Nephron (organoid): ENCODE data around the gene TOPBP1.
"Not testable (repeated sequence)": the region's sequence is repeated elsewhere in the genome, so short reads cannot be mapped to it uniquely, and the experiment has no call there.

Experiments
- H3K27ac Mint-ChIP-seq, 3 experiments: 2 replicates each; pipeline ENCODE4 v1.8.0; 2020; ENCODE audit warnings: mixed read lengths in 3 of 3, mild to moderate bottlenecking in 2 of 3, moderate library complexity in 1 of 3
- H3K27me3 Mint-ChIP-seq: 2 replicates; pipeline ENCODE4 v1.8.0; 2021; ENCODE audit warnings: low read depth, mild to moderate bottlenecking, moderate library complexity, mixed read lengths
- H3K36me3 Mint-ChIP-seq: 2 replicates; pipeline ENCODE4 v1.8.0; 2020; ENCODE audit warnings: low read depth, mixed read lengths
- H3K4me1 Mint-ChIP-seq: 2 replicates; pipeline ENCODE4 v1.8.0; 2020; ENCODE audit warnings: mixed read lengths
- H3K4me3 Mint-ChIP-seq, 3 experiments: 2 replicates each; pipeline ENCODE4 v1.8.0; 2020; ENCODE audit warnings: mild to moderate bottlenecking in 3 of 3, mixed read lengths in 3 of 3, moderate library complexity in 2 of 3
- H3K9me3 Mint-ChIP-seq: 2 replicates; pipeline ENCODE4 v1.8.0; 2020; ENCODE audit warnings: mixed read lengths
- CTCF ChIP-seq, 3 experiments: fragments of 200-600 bp; sonication (generic); IDR thresholded peaks; one replicate each; pipeline ENCODE4 v1.5.0; 2021; ENCODE audit warnings: antibody characterized with exemption in 3 of 3; ENCODE audit not compliant: unreplicated experiment in 3 of 3

Gene TOPBP1

GRCh38 chr3:133562376-133562775, 99.4 kb downstream of the TOPBP1 start:
- H3K27ac Mint-ChIP-seq, result no peak overlapping the region
- H3K36me3 Mint-ChIP-seq, result no peaks in the 10 kb centered on the region
- peaks cover 11% of the 10 kb centered on the region for H3K4me1 Mint-ChIP-seq
- TF ChIP-seq CTCF (IDR thresholded peaks at IDR 0.05; ENCODE audit: unreplicated experiment in 3 of 3), result no peak
- peaks cover 14% of the 10 kb centered on the region for H3K27me3 Mint-ChIP-seq
- peaks cover 6% of the 10 kb centered on the region for H3K9me3 Mint-ChIP-seq
- H3K4me3 Mint-ChIP-seq, result no peak overlapping the region

DNA sequence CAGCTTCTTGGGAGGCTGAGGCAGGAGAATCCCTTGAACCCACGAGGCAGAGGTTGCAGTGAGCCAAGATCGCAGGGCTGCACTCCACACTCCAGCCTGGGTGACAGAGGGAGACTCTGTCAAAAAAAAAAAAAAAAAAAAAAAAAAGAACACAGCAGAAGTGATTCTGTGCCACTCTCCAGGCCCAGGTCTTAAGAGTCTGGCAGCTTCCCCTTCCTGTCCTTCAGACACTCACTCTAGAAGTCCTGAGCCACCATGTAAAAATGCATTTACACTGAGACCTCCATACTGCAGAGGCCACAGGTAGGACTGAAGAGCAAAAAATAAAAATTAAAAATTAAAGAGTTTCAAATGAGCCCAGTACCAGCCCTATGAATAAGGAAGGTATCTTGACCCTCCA, 100.1 kb downstream of the TOPBP1 start:
- Mint-ChIP-seq H3K4me1 (peaks cover 11% of the 10 kb centered on the region), H3K4me3 (no peak overlapping the region), H3K9me3 (peaks cover 6% of the 10 kb centered on the region), H3K36me3 (no peaks in the 10 kb centered on the region), H3K27ac (no peak overlapping the region), H3K27me3 (peaks cover 14% of the 10 kb centered on the region)
- no peak for TF ChIP-seq CTCF (IDR thresholded peaks at IDR 0.05; ENCODE audit: unreplicated experiment in 3 of 3)

DNA sequence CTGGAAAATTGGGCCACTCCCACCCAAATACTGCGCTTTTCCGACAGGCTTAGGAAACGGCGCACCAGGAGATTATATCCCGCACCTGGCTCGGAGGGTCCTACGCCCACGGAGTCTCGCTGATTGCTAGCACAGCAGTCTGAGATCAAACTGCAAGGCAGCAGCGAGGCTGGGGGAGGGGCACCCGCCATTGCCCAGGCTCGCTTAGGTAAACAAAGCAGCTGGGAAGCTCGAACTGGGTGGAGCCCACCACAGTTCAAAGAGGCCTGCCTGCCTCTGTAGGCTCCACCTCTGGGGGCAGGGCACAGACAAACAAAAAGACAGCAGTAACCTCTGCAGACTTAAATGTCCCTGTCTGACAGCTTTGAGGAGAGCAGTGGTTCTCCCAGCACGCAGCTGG, 110.2 kb downstream of the TOPBP1 start:
- not testable (repeated sequence) for H3K9me3 Mint-ChIP-seq, H3K36me3 Mint-ChIP-seq, H3K27me3 Mint-ChIP-seq, H3K4me3 Mint-ChIP-seq, H3K27ac Mint-ChIP-seq
- H3K4me1 Mint-ChIP-seq, result peaks cover 25% of the 10 kb centered on the region
